ENCODE measurements around the gene CIRBP. TPM values are rescaled to one million over a fixed set of nuclear protein-coding genes. Genes with fewer than 3 reads are reported as not detected.
A peak's percentile ranks its signal among the peaks of the same experiment; 100 is the strongest.

The CIRBP gene
- total and polyA plus RNA-seq, 2 of the 13 experiments (the other 11 are each of a cell fraction or from before 2014, with no cell fraction given) = 133 to 140 TPM

DNA sequence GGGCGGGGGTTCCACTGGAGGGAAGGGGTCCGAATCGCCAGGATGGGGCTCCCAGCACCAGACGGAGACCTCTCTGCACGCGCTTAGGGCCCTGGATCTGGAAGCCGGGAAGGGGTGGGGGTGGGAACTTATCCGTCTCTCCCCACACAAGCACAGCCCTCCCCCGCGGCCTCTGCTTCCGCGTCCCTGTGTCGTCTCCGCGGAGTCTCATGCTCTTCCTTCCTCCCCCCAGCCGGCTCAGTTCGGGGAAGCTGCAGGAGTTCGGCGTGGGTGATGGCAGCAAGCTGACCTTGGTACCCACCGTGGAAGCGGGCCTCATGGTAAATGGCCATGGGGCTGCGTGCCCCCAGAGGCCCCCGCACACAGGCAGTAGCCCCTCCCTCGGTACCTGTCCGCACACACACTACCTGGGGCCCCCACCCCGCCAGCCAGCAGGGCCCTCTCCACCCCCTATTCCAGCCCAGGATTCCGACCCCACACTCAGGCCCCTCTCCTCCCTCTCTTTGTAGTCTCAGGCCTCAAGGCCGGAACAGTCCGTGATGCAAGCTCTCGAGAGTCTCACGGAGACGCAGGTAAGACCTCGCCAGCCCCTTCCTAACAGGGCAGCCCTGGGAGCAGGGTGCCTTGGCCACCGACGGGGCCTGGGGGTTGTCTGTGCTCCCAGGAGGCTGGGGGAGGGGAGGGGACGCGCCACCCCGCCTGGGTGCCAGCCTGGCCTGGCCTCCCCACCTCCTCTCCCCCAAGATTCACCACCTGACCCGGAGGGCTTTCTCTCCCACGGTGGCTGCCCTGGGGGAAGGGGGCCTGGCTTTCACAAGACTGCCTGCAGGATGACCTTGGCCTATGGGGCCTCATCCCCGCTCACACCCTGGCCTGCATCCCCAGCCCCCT is 17.6 kb upstream of the CIRBP start (continued):
- TF ChIP-seq, protein P1, sequence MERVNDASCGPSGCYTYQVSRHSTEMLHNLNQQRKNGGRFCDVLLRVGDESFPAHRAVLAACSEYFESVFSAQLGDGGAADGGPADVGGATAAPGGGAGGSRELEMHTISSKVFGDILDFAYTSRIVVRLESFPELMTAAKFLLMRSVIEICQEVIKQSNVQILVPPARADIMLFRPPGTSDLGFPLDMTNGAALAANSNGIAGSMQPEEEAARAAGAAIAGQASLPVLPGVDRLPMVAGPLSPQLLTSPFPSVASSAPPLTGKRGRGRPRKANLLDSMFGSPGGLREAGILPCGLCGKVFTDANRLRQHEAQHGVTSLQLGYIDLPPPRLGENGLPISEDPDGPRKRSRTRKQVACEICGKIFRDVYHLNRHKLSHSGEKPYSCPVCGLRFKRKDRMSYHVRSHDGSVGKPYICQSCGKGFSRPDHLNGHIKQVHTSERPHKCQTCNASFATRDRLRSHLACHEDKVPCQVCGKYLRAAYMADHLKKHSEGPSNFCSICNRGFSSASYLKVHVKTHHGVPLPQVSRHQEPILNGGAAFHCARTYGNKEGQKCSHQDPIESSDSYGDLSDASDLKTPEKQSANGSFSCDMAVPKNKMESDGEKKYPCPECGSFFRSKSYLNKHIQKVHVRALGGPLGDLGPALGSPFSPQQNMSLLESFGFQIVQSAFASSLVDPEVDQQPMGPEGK (CRISPR knock-in tag; IDR thresholded peaks at IDR 0.05) = peak; percentile 85
- TF ChIP-seq, protein P2, sequence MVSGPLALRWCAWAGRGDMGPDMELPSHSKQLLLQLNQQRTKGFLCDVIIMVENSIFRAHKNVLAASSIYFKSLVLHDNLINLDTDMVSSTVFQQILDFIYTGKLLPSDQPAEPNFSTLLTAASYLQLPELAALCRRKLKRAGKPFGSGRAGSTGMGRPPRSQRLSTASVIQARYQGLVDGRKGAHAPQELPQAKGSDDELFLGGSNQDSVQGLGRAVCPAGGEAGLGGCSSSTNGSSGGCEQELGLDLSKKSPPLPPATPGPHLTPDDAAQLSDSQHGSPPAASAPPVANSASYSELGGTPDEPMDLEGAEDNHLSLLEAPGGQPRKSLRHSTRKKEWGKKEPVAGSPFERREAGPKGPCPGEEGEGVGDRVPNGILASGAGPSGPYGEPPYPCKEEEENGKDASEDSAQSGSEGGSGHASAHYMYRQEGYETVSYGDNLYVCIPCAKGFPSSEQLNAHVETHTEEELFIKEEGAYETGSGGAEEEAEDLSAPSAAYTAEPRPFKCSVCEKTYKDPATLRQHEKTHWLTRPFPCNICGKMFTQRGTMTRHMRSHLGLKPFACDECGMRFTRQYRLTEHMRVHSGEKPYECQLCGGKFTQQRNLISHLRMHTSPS (CRISPR knock-in tag; IDR thresholded peaks at IDR 0.05; ENCODE audit: low read depth) = peak; percentile 82
- no peak for TF ChIP-seq ZNF850 (CRISPR knock-in tag; conservative IDR thresholded peaks at IDR 0.05)
- TF ChIP-seq, protein P3, sequence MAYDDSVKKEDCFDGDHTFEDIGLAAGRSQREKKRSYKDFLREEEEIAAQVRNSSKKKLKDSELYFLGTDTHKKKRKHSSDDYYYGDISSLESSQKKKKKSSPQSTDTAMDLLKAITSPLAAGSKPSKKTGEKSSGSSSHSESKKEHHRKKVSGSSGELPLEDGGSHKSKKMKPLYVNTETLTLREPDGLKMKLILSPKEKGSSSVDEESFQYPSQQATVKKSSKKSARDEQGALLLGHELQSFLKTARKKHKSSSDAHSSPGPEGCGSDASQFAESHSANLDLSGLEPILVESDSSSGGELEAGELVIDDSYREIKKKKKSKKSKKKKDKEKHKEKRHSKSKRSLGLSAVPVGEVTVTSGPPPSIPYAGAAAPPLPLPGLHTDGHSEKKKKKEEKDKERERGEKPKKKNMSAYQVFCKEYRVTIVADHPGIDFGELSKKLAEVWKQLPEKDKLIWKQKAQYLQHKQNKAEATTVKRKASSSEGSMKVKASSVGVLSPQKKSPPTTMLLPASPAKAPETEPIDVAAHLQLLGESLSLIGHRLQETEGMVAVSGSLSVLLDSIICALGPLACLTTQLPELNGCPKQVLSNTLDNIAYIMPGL (CRISPR knock-in tag; IDR thresholded peaks at IDR 0.05; ENCODE audit: borderline replicate concordance in 1 of 2, low read depth in 1 of 2) = peak in 1 of 2 experiments; percentile 39; a peak in 1 of 4 replicates
- TF ChIP-seq, protein P4, sequence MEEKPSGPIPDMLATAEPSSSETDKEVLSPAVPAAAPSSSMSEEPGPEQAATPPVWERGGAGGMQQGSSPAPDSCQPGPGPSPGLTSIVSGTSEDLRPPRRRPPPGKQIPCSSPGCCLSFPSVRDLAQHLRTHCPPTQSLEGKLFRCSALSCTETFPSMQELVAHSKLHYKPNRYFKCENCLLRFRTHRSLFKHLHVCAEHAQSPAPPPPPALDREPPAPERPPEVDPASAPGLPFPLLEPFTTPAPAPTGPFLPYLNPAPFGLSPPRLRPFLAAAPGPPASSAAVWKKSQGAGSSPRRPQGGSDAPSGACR (CRISPR knock-in tag; IDR thresholded peaks at IDR 0.05) = peak; percentile 80; the same call in 1 of the 2 replicates
- TF ChIP-seq TEAD3 (CRISPR knock-in tag; optimal IDR thresholded peaks at IDR 0.05; ENCODE audit: borderline replicate concordance) = no peak
- TF ChIP-seq, protein P5, sequence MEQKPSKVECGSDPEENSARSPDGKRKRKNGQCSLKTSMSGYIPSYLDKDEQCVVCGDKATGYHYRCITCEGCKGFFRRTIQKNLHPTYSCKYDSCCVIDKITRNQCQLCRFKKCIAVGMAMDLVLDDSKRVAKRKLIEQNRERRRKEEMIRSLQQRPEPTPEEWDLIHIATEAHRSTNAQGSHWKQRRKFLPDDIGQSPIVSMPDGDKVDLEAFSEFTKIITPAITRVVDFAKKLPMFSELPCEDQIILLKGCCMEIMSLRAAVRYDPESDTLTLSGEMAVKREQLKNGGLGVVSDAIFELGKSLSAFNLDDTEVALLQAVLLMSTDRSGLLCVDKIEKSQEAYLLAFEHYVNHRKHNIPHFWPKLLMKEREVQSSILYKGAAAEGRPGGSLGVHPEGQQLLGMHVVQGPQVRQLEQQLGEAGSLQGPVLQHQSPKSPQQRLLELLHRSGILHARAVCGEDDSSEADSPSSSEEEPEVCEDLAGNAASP (CRISPR knock-in tag; IDR thresholded peaks at IDR 0.05; ENCODE audit: borderline replicate concordance) = peak; percentile 80; the same call in 1 of the 2 replicates
- peak; percentile 19; the same call in 1 of the 2 replicates for TF ChIP-seq FOXC1 (CRISPR knock-in tag; IDR thresholded peaks at IDR 0.05; ENCODE audit: borderline replicate concordance)
- 0 out of 2 replicates have a peak, but pooled peaks have one; percentile 6 for TF ChIP-seq ZNF556 (CRISPR knock-in tag; IDR thresholded peaks at IDR 0.05; ENCODE audit: borderline replicate concordance)
- TF ChIP-seq ZNF33A (CRISPR knock-in tag; IDR thresholded peaks at IDR 0.05; ENCODE audit: borderline replicate concordance) = no peak
- TF ChIP-seq KLF16 (CRISPR knock-in tag; IDR thresholded peaks at IDR 0.05) = 0 out of 4 replicates have a peak, but pooled peaks of 1 of the 2 experiments have one; percentile 31
- 0 out of 2 replicates have a peak, but pooled peaks have one; percentile 35 for TF ChIP-seq REL (CRISPR knock-in tag; conservative IDR thresholded peaks at IDR 0.05)
- no peak for TF ChIP-seq RCOR2 (CRISPR knock-in tag; IDR thresholded peaks at IDR 0.05)
- TF ChIP-seq POLR2AphosphoS5 (IDR thresholded peaks at IDR 0.05; ENCODE audit: low read depth, low read length) = peak; percentile 36; the same call in 1 of the 2 replicates
- peak; percentile 44; the same call in 1 of the 2 replicates for TF ChIP-seq HNF4G (IDR thresholded peaks at IDR 0.05; ENCODE audit: borderline replicate concordance, low read depth, low read length)
- no peak for TF ChIP-seq HNF4G (CRISPR knock-in tag; IDR thresholded peaks at IDR 0.05; ENCODE audit: borderline replicate concordance, low read depth)
- TF ChIP-seq AHR (CRISPR knock-in tag; IDR thresholded peaks at IDR 0.05) = 0 out of 2 replicates have a peak, but pooled peaks have one; percentile 22
- TF ChIP-seq CCAR2 (optimal IDR thresholded peaks at IDR 0.05; ENCODE audit: low read depth, low read length) = no peak
- TF ChIP-seq ZNF709 (CRISPR knock-in tag; IDR thresholded peaks at IDR 0.05) = peak; percentile 68; the same call in 1 of the 2 replicates

Data from HepG2 (cell line).